Activated naive CD4-positive, alpha-beta T cell treated with anti-CD3 and anti-CD28 coated beads, Interleukin-2, amount 10 ng/mL, durations not matched to agents 7 days and 5 days (primary cell): ENCODE results near the gene SIX2.

ENCODE experiments used
- CTCF ChIA-PET: fragments of 350-600 bp; sonication (Branson Sonifier 250); formaldehyde crosslinking; loops from one replicate; lab custom pipeline; 2021; ENCODE audit warnings: antibody characterized with exemption; lab: Charles Lee
- DNase-seq: peaks from one replicate; pipeline ENCODE4 v3.0.0-alpha.2; 2020
- H3K27ac Mint-ChIP-seq: one replicate; pipeline ENCODE4 v1.8.0; 2021; ENCODE audit warnings: mild to moderate bottlenecking, moderate library complexity, mixed read lengths
- H3K27me3 Mint-ChIP-seq: one replicate; pipeline ENCODE4 v1.8.0; 2021; ENCODE audit warnings: mild to moderate bottlenecking, mixed read lengths
- H3K36me3 Mint-ChIP-seq: one replicate; pipeline ENCODE4 v1.8.0; 2021; ENCODE audit warnings: mixed read lengths
- H3K4me1 Mint-ChIP-seq: one replicate; pipeline ENCODE4 v1.8.0; 2021; ENCODE audit warnings: mixed read lengths
- H3K4me3 Mint-ChIP-seq: one replicate; pipeline ENCODE4 v1.8.0; 2021; ENCODE audit warnings: mild to moderate bottlenecking, moderate library complexity, mixed read lengths
- H3K9me3 Mint-ChIP-seq: one replicate; pipeline ENCODE4 v1.8.0; 2021; ENCODE audit warnings: mixed read lengths

SIX2 gene

DNA sequence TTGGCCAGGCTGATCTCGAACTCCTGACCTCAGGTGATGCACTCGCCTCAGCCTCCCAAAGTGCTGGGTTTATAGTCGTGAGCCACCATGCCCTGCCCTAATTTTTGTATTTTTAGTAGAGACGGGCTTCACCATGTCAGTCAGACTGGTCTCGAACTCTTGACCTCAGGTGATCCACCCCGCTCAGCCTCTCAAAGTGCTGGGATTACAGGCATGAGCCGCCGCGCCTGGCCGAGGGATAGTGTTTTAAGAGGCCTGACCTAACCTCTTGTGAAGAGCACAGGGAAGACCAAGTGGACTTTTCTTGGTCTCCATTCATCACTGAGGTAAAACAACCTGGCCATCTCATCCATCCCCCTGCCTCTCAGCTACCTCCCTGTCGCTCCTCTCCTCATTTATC is 29.7 kb downstream of the SIX2 start:
- DNase-seq: no peak
- no peak overlapping the region for H3K4me3 Mint-ChIP-seq
- no peaks in the 10 kb centered on the region for H3K9me3 Mint-ChIP-seq
- no peaks in the 10 kb centered on the region for H3K4me1 Mint-ChIP-seq
- CTCF ChIA-PET: interaction anchor here (4.9 kb wide), 1 partner anchor 599 kb away, joined by 40 read pairs; no protein-coding TSS in a partner anchor
- H3K27ac Mint-ChIP-seq: no peak overlapping the region
- peaks cover 25% of the 10 kb centered on the region for H3K27me3 Mint-ChIP-seq
- no peaks in the 10 kb centered on the region for H3K36me3 Mint-ChIP-seq

DNA sequence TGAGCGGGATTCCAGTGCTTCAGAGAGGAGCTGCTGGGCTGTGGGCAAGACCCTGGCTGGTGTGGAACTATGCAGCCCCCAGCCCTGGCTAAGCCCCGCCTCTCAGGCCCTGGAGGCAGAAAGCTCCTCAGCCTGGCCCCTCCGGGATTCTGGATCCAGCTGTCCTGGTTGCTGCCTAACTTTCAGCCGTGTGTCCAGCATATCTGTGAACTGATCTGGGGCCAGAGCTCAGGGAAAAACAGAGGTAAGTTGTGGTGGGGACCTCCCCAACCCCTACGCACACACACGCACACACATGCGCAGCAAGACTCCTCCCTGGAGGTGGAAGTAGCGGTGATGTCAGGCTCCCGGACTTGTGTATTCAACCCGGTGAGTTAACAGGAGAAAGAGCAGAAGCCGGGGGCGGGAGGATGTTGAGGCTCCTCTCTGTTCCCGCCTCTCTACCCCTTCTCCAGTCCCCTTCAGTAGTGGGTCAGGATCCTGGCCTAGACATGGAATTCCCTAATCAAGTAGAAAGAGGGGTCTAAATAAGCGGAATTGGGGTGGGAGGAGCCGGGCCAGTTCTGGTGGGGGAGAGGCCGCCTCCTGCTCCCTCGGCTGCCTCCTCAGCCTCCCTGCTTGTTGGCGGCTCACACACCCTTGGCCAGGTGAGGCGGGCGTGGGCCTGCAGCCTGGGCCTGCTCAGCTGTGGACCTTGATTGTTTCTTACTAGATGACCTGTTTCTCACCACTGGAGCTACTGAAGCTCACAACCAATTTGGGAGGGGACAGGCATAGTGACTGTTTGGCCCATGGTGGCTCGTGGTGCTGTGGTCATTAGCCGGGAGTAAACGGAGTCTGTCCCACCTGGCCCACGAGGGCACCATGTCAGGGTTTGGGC is 33.4 kb downstream of the SIX2 start:
- no peaks in the 10 kb centered on the region for H3K9me3 Mint-ChIP-seq
- DNase-seq: no peak
- no peak overlapping the region for H3K27ac Mint-ChIP-seq
- H3K27me3 Mint-ChIP-seq: peaks cover 21% of the 10 kb centered on the region
- CTCF ChIA-PET: interaction anchor here (1.3 kb wide), 1 partner anchor 26 kb away, joined by 4 read pairs; no protein-coding TSS in a partner anchor
- no peaks in the 10 kb centered on the region for H3K36me3 Mint-ChIP-seq
- no peaks in the 10 kb centered on the region for H3K4me1 Mint-ChIP-seq
- no peak overlapping the region for H3K4me3 Mint-ChIP-seq

GRCh38 chr2:44974064-44974715 is 35.1 kb downstream of the SIX2 start:
- CTCF ChIA-PET: interaction anchor here (0.6 to 1.6 kb wide), 5 partner anchors 18 to 668 kb away, joined by 3 to 4 read pairs (median 3); no protein-coding TSS in a partner anchor
- Mint-ChIP-seq H3K4me3 (no peak overlapping the region), H3K4me1 (no peaks in the 10 kb centered on the region), H3K36me3 (no peaks in the 10 kb centered on the region), H3K27ac (no peak overlapping the region), H3K27me3 (peaks cover 21% of the 10 kb centered on the region), H3K9me3 (no peaks in the 10 kb centered on the region)
- DNase-seq: no peak

GRCh38 chr2:44972771-44973535 is 36.3 kb downstream of the SIX2 start:
- H3K27me3 Mint-ChIP-seq: peaks cover 14% of the 10 kb centered on the region
- no peaks in the 10 kb centered on the region for H3K9me3 Mint-ChIP-seq
- CTCF ChIA-PET: interaction anchor here (0.7 to 1.6 kb wide), 6 partner anchors 9 to 491 kb away, joined by 3 to 6 read pairs (median 3); no protein-coding TSS in a partner anchor
- no peak for DNase-seq
- no peaks in the 10 kb centered on the region for H3K4me1 Mint-ChIP-seq
- H3K27ac Mint-ChIP-seq: no peak overlapping the region
- no peaks in the 10 kb centered on the region for H3K36me3 Mint-ChIP-seq
- no peak overlapping the region for H3K4me3 Mint-ChIP-seq

DNA sequence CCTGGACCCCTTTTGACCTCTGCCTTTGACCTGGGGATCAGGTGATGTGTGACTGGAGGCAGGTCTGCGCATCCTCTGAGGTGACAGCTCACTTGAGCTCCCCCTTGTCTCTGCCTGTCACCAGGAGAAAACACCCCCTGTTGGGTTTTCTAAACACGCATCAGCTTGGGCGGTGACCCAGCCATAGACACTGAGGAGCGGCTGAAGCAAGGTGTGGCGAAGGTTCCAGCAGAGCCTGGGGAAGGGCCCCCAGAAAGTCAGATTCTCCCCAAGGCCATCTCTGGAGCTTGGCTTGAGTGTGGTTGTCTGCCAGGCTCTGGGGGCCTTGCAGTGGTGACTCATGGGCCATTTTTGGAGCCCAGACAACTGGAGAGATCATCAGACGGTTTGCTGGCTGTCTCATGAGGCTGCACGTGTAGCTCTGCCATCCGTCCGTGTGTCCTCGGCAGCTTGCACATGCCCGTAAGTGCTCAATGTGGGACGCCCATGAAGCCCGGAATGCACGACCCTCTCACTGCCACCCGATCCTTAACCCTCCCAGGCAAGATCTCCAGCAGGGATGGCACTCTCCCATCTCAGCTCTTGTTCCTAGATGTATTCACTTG is 38.3 kb downstream of the SIX2 start:
- no peak for DNase-seq
- Mint-ChIP-seq H3K36me3 (no peaks in the 10 kb centered on the region), H3K9me3 (no peaks in the 10 kb centered on the region), H3K27ac (no peak overlapping the region), H3K27me3 (peaks cover 18% of the 10 kb centered on the region), H3K4me1 (no peaks in the 10 kb centered on the region), H3K4me3 (no peak overlapping the region)
- CTCF ChIA-PET: interaction anchor here (2.3 to 4.2 kb wide), 2 partner anchors 10 to 15 kb away, joined by 9 to 24 read pairs; no protein-coding TSS in a partner anchor

DNA sequence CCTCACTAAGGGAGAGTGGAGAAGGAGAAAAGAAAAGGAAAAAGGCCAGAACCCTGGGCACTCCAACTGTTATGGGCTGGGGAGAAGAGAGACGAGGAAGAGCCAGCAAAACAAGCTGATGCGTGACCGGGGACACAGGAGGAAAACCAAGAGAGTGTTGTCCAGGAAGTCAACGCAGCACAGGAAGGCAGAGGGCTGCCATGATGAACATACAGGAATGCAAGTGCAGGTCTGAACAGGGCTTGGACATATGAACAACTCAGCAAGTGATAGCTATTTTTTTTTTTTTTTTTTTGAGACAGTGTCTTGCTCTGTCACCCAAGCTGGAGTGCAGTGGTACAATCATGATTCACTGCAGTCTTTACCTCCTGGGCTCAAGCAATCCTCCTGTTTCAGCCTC is 39.3 kb downstream of the SIX2 start:
- Mint-ChIP-seq H3K4me3 (no peak overlapping the region), H3K27me3 (peaks cover 25% of the 10 kb centered on the region), H3K4me1 (no peaks in the 10 kb centered on the region), H3K27ac (no peak overlapping the region), H3K9me3 (no peaks in the 10 kb centered on the region), H3K36me3 (no peaks in the 10 kb centered on the region)
- CTCF ChIA-PET: interaction anchor here (2.3 to 4.2 kb wide), 2 partner anchors 11 to 14 kb away, joined by 9 to 24 read pairs; no protein-coding TSS in a partner anchor
- no peak for DNase-seq

DNA sequence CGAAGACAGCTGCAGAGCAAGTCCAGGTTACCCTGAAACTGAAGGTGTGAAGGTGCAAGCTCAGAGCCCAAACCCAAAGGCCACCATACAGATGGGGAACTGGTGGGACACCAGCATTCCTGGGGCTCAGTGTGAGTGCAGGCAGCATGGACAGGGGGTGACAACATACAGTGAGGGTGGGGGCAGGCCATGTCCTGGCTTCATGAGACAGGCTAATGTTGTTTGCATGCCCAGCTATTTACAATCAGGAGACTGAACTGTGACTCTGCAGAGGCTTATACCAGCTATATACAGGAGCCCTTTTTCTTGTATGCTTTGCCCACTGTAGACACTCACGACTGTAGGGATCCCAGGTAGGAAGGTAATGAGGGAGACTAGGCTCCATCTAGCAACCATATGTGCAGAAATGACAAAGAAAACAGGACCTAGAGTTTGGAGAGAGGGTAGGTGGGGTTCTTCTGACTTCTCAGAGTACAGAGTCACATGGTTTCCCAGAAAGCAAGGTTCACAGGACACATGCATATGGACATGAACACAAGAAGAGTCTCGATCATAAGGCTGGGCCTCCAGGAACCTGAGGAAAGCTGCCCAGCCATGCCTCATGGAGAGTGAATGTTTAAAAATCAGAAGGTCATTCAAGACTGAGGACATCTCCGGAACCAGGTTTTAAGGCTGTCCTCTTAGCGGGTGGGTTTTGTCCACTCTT is 41.4 kb downstream of the SIX2 start:
- H3K9me3 Mint-ChIP-seq: no peaks in the 10 kb centered on the region
- H3K4me1 Mint-ChIP-seq: no peaks in the 10 kb centered on the region
- H3K4me3 Mint-ChIP-seq: no peak overlapping the region
- H3K27ac Mint-ChIP-seq: no peak overlapping the region
- H3K36me3 Mint-ChIP-seq: no peaks in the 10 kb centered on the region
- peaks cover 38% of the 10 kb centered on the region for H3K27me3 Mint-ChIP-seq
- no peak for DNase-seq
- CTCF ChIA-PET: interaction anchor here (4.2 kb wide), 1 partner anchor 14 kb away, joined by 24 read pairs; no protein-coding TSS in a partner anchor

DNA sequence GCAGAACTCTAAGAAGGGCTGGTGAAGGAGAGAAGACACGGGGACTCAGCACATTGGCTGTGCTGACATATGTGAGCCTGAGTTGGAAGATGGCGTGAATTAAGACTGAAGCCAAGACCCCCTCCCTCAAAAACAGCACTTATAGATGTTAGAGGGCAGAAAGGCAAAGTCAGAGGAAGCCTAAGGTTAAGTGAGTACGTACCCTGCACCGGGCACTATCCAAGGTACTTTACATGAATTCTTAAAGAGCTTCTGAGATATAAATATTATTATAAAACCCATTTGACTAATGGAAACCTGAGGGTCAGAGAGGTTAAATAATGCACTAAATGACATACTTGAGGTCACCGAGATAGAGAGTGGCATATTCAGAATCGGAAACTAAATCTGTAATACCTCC is 42.2 kb downstream of the SIX2 start:
- Mint-ChIP-seq H3K36me3 (no peaks in the 10 kb centered on the region), H3K27ac (no peak overlapping the region), H3K4me1 (no peaks in the 10 kb centered on the region), H3K9me3 (no peaks in the 10 kb centered on the region), H3K27me3 (peaks cover 46% of the 10 kb centered on the region), H3K4me3 (no peak overlapping the region)
- no peak for DNase-seq
- CTCF ChIA-PET: interaction anchor here (4.2 kb wide), 1 partner anchor 14 kb away, joined by 24 read pairs; no protein-coding TSS in a partner anchor

GRCh38 chr2:44965684-44966083 is 43.6 kb downstream of the SIX2 start:
- no peak for DNase-seq
- Mint-ChIP-seq H3K9me3 (no peaks in the 10 kb centered on the region), H3K36me3 (no peaks in the 10 kb centered on the region), H3K4me1 (no peaks in the 10 kb centered on the region), H3K27me3 (peaks cover 52% of the 10 kb centered on the region), H3K27ac (no peak overlapping the region), H3K4me3 (no peak overlapping the region)
- CTCF ChIA-PET: no interaction called here

DNA sequence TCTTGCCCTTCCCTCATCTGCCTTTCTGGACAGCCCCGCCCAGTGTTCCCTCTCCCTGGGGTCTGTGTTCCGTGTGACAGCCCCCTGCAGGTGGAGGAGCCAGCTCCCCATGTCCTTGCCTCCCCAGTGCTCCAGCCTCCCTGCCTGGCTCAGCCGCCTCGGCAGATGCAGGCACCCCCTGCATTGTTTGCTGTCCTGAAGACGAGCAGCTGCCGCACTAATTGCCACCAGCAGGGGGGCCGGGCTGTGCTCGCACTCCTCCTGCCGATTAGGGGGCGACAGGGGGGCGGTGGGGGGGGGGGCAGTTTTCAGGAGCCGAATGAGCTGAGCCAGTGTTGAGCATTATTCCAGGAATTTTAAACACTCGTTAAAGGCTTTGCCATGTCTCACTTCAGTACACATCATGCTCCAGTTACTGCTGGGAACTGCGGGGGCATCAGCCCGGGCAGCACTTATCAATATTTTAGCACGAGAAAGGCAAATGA is 44.5 kb downstream of the SIX2 start:
- Mint-ChIP-seq H3K9me3 (no peaks in the 10 kb centered on the region), H3K27ac (no peak overlapping the region), H3K27me3 (peaks cover 53% of the 10 kb centered on the region), H3K36me3 (no peaks in the 10 kb centered on the region), H3K4me1 (no peaks in the 10 kb centered on the region), H3K4me3 (no peak overlapping the region)
- CTCF ChIA-PET: interaction anchor here (0.9 to 2.1 kb wide), 2 partner anchors 9 to 10 kb away, joined by 3 to 6 read pairs; no protein-coding TSS in a partner anchor
- no peak for DNase-seq

DNA sequence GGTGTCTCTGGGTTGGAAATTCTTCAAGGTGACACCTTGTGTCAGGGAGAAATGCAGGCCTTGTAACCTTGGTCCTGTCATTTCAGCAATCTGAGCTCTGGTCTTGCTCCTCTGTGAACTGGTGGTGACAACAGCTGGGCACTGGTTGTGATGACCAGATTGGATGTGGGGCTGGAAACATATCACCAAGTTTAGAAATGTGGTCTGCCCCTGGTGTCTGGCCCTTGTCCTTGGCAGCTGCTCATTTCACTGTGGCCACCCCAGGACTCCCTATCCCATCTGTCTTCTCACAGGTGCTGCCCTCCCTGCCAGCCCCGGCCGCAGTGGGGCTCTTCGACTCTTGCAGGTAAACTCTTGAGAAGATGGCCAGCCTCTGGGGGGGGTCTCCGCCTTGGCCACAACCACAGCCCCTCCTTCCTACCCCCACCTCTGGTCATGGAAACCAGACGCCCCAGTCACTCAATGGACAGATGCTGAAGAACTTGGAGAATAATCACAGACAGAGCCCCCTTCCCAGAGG is 47.0 kb downstream of the SIX2 start:
- no peak for DNase-seq
- H3K4me1 Mint-ChIP-seq: no peaks in the 10 kb centered on the region
- H3K36me3 Mint-ChIP-seq: no peaks in the 10 kb centered on the region
- CTCF ChIA-PET: no interaction called here
- peaks cover 69% of the 10 kb centered on the region for H3K27me3 Mint-ChIP-seq
- H3K9me3 Mint-ChIP-seq: no peaks in the 10 kb centered on the region
- H3K4me3 Mint-ChIP-seq: no peak overlapping the region
- H3K27ac Mint-ChIP-seq: no peak overlapping the region

- H3K4me1 Mint-ChIP-seq: peaks cover 3% of the 10 kb centered on the region
- H3K27me3 Mint-ChIP-seq: peaks cover 71% of the 10 kb centered on the region
- DNase-seq: no peak
- no peak overlapping the region for H3K4me3 Mint-ChIP-seq
- H3K9me3 Mint-ChIP-seq: no peaks in the 10 kb centered on the region
- no peak overlapping the region for H3K27ac Mint-ChIP-seq
- H3K36me3 Mint-ChIP-seq: no peaks in the 10 kb centered on the region
- CTCF ChIA-PET: interaction anchor here (0.6 kb wide), 1 partner anchor 21 kb away, joined by 3 read pairs; no protein-coding TSS in a partner anchor
These were observed 48.4 kb downstream of the SIX2 start for GRCh38 chr2:44960871-44961270.

DNA sequence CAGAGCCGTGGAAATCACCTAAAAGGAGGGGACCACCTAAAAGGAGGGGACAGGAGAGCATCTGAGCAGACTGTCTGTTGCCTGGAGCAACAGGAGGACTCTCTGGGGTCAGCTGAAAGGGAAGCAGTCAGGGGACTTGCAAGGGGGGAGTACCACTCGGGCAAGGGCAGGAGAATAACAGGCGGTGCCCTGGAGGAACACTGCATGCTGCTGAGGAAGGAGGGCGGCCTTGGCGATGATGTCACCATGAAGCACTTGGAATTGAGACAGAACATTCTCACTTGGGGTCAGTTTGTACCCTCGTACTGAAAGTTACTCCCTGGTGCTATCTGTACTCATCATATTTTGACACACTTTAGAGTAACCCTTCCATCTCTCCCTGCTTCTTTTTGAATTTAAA is 49.4 kb downstream of the SIX2 start:
- no peak overlapping the region for H3K27ac Mint-ChIP-seq
- CTCF ChIA-PET: no interaction called here
- no peak for DNase-seq
- H3K36me3 Mint-ChIP-seq: no peaks in the 10 kb centered on the region
- peaks cover 75% of the 10 kb centered on the region for H3K27me3 Mint-ChIP-seq
- no peaks in the 10 kb centered on the region for H3K9me3 Mint-ChIP-seq
- peaks cover 8% of the 10 kb centered on the region for H3K4me1 Mint-ChIP-seq
- H3K4me3 Mint-ChIP-seq: no peak overlapping the region
